ENCODE results near the gene PTP4A1.
"Not testable (repeated sequence)": the region's sequence is repeated elsewhere in the genome, so short reads cannot be mapped to it uniquely, and the experiment has no call there.

The PTP4A1 gene

DNA sequence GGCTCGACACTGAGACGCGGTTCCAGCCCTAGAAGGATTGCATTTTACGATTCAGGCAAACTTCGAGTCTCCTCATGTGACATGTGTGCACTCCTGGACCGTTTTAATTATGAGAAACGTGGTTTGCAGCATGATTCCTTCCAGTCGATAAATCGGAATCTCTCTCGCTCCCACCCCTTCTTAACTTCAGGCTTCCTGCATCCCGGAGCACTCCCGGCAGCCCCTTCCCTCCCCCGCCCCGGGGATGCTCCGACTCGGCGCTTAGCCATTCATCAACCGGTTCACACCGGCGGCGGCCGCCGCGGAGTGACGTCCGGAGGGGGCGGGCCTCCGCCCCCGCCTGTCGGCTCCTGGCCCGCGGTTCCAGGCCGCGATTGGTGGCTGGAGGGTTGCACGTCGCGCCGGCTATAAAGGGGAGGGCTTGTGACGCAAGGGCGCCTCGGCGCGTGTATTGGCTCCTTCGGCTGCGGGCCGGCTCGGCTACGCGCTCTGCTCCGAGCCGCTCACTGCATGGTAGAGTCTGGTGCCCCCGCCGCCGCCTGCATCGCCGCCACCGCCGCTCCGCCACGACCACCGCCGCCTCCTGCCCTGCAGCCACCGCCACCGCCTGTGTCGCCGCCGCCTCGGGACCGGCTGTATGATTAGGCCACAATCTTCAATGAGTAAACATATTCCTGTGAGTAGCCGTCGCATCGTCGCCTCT is at the start of gene PTP4A1, which contains the start of gene LOC128125822:
Gene PTP4A1, plus strand, starts transcription at position 437 of the 703 bp plus-strand sequence. CDS start 4,401 bp downstream, outside the sequence.
Gene LOC128125822, plus strand, starts transcription at position 437 of the 703 bp plus-strand sequence.
- peak; percentile 95 for DNase-seq

DNA sequence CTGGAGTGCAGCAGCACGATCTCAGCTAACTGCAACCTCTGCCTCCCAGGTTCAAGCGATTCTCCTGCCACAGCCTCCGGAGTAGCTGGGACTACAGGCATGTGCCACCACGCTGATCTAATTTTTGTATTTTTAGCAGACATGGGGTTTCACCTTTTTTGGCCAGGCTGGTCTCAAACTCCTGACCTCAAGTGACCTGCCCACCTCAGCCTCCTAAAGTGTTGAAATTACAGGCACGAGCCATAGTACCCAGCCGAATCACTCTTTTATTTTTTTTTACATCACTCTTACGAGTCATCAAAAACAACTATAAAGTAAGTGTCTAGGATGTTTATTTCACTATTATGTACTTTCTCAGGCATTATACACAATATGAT is 49.4 kb upstream of the PTP4A1 start:
- DNase-seq, result not testable (repeated sequence)

DNA sequence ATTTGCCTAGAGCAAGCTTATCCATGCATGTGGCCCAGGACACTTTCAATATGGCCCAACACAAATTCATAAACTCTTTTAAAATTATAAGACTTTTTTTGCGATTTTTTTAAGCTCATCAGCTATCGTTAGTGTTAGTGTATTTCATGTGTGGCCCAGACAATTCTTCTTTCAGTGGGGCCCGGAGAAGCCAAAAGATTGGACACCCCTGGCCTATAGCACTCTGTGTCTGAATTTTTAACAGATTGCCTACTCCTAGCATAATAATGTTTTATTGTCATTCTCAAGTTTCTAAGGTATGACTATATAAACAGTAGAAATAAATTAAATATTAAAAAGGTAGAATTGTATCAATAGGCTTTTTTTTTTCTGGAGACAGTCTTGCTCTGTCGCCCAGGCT is 48.6 kb upstream of the PTP4A1 start:
- no peak for DNase-seq

- DNase-seq, result no peak
Observed at GRCh38 chr6:63525186-63525878, 46.9 kb upstream of the PTP4A1 start.

DNA sequence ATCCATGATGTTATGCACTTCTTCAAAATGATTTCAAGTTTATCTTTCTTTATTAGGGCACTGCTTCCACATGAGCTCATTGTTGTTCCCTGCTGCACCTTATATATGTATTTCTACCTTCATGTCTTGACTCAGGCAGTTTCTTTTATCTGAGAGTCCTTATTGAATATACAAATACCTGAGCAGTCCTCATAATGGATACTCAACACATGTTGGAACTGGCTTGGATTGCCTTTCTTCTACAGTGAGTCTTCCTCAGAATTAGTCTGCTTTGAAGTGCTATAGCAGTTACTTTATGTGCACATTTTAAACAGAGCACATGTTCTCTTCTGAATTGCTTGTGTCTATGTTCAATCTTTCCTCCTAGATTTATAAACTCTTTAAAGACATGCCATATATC is 45.3 kb upstream of the PTP4A1 start:
- DNase-seq, result no peak

- no peak for DNase-seq
Observed at GRCh38 chr6:63527658-63528514, 44.4 kb upstream of the PTP4A1 start.

- no peak for DNase-seq
Observed at GRCh38 chr6:63529498-63529897, 42.8 kb upstream of the PTP4A1 start.

DNA sequence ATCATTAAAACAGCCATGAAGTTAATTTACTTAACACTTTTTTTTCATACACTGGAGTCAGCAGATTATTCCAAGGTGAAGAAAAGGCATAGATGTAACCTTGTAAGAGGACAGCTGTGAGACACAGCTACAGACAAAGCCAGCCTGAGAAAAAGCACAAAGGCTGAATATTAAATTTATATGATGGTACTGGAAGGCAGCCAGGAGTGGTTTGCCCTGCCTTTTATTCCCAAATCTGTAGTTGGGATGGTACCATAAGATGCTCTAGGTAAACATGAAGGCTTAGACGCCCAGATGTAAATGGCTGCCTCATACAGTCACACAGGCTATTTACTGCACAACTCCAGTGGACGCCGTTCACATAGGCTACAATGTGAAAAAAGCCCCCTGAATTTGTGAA is 42.1 kb upstream of the PTP4A1 start:
- DNase-seq, result no peak

- no peak for DNase-seq
Observed at GRCh38 chr6:63530991-63531390, 41.3 kb upstream of the PTP4A1 start.

DNA sequence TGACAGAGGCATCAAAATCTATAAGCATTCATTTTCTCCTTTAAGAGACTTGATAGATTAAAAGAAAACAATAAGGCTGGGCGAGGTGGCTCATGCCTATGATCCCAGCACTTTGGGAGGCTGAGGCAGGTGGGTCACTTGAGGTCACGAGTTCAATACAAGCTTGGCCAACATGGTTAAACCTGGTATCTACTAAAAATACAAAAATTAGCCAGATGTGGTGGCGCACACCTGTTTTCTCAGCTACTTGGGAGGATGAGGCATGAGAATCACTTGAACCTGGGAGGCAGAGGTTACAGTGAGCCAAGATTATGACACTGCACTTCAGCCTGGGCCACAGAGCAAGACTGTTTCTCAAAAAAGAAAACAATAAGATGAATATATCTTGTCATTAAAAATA is 39.3 kb upstream of the PTP4A1 start:
- no peak for DNase-seq

DNA sequence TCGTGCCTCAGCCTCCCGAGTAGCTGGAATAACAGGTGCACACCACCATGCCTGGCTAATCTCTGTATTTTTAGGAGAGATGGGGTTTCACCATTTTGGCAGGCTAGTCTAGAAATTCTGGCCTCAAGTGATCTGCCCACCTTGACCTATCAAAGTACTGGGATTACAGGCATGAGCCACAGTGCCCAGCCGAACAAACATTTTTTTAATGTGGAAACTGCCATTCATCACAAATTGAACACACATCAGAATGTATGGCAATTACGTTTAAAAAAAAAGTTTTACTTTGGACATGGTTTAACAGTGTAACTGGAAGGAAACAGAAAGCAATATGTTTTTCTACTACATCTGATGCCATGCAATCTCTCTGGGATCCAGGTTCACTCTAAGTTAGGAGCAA is 38.3 kb upstream of the PTP4A1 start:
- no peak for DNase-seq

- DNase-seq, result no peak
Observed at GRCh38 chr6:63537201-63537958, 34.9 kb upstream of the PTP4A1 start.

DNA sequence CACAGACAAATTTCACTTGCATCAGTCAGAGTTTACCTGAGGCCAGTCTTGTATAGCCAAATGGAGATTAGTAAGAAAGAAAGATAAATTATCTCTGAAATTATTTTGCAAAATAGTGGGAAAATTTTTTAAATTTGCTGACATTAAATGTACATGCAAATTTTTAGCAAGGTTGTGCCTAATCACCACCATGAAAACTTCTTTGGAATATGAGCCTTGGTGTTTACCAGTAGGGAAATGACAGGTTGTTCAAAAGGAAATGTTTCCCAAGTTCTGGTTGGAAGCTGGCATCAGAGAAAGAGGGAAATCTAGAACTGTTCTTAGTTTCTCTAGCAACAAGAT is 34.4 kb upstream of the PTP4A1 start:
- DNase-seq, result no peak

DNA sequence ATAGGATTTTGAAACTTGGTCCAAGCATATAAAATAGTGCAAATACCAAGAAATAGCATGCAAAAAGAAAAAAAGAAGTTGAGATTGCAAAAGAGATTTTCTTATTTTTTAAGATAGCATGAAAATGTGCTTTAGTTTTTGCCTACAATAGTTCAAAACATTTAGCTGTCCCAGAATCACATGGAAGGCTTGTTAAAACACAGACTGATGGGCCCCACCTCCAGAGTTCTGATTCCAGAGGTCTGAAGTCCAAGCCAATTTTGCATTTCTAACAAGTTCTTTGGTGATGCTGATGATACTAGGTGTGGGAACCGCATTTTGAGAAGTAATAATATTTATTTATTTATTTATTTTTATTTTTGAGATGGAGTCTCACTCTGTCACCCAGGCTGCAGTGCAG is 33.7 kb upstream of the PTP4A1 start:
- no peak for DNase-seq

GRCh38 chr6:63543001-63543400 is 29.3 kb upstream of the PTP4A1 start:
- no peak for DNase-seq

DNA sequence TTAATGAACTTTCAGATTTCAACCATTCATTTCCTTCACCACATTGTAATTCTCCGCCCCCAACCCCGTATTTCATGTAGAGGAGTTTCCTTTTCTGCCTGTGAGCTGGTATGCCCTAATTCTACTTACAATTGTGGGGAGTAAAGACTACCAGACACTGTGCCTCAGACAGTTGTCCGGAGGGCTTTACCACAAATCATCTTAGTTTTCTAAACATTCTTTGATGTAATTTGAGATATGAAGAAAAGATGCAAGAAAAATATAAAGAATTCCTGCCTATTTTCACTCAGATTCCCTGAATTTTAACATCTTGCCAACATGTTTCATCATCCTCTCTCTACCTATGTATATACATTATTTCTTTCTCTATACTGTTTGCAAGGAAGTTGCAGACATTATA is 28.3 kb upstream of the PTP4A1 start:
- DNase-seq, result no peak

GRCh38 chr6:63546236-63546635 is 26.0 kb upstream of the PTP4A1 start:
- no peak for DNase-seq

DNA sequence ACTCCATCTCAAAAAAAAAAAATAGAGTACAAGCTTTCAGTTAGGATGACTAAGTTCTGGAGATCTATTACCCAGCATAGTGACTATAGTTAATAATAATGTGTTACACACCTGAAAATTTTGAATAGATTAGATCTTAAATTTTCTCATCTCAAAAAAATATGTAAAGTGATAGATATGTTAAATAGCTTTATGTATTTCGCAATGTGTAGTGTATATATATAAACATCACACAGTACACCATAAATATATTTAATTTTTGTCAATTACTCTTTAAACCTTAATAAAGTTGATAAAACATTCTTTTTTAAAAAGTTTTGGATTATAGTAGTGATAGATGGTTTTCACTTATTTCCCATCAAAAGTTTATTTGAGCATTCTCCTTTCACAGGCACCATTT is 25.6 kb upstream of the PTP4A1 start:
- DNase-seq, result no peak

GRCh38 chr6:63549076-63549475 is 23.2 kb upstream of the PTP4A1 start:
- DNase-seq, result no peak

DNA sequence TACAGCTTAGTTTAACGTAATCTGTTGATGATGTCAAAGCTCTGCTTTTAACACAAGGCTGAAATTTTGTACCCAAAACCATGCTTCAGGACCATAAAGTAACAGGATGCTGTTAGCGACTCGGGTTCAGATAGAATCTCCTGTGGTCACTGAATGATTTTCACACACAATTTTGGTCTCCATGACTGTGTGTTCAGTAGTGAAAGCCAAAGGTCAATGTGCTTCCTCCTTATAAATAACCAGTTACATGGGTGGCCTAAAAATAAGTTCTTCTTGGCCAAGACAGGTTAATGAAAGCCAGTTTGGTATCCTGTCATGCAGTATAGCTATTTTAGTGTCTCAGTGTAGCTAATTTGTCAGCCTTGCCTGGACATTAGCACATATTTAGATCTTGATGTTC is 19.1 kb upstream of the PTP4A1 start:
- DNase-seq, result no peak

DNA sequence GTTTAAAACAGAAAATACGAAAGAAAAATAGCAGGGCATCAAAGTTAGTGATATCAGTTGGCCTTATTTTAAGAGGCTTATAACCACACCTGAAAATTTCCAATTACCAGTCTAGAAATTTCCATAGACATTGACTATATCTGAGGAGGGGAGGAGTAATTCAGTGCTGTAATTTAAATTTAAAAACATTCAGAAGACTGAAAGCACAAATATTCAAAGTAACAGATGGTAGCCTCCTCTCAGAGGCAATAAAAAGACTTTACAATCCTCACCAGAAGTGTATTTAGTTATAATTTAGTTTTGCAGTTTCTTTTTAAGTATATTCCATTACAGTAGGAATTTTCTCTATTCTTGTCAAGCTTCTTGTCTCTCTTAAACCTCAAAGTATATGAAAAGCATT is 18.4 kb upstream of the PTP4A1 start:
- no peak for DNase-seq

DNA sequence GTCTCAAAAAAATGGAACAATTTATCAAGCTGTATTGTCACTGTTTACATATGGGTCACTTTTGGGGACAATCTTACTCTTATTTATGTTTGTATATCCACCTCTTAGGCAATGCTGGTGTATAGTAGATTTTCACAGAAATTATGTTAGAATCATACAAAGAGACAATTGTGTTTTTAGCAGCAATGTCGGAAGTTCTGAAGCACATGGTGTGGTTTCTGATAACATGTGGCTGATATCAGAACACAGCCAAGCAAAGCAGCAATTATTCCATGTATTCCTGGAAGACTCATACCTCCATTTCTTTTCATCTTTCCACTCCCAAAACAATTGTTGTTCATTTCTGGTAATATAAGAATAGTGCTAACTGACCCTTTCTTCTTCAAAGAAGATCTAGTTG is 17.5 kb upstream of the PTP4A1 start:
- DNase-seq, result no peak

DNA sequence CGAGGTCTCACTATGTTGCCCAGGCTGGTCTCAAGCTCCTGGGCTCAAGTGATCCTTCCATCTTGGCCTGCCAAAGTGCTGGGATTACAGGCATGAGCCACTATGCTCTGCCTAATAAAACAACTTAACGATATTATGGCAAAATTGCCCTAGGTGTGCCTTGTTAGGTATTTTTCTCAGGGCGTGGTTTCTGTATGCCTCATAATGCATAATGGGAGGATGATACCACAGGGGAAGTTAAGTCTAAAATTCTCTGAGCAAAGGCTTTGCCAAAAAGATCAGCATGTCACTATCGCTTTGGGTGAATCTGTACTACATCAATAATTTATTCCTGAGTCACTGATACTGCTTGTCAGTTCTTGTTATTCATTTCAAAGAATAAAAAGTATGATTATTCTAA is 15.9 kb upstream of the PTP4A1 start:
- no peak for DNase-seq
